NCI-H748 treated with DMSO at 0.1 percent for 48 hours (cell line): ENCODE data around the gene CCT6A.
A peak's percentile ranks its signal among the peaks of the same experiment; 100 is the strongest.
"Not testable (repeated sequence)": the region's sequence is repeated elsewhere in the genome, so short reads cannot be mapped to it uniquely, and the experiment has no call there.

Experiments
- DNase-seq: peaks from one replicate; lab custom pipeline; 2025; lab: John Stamatoyannopoulos, UW

Gene CCT6A

GRCh38 chr7:56051053-56051338, 569 bp upstream of the CCT6A start:
- DNase-seq = peak; percentile 77

DNA sequence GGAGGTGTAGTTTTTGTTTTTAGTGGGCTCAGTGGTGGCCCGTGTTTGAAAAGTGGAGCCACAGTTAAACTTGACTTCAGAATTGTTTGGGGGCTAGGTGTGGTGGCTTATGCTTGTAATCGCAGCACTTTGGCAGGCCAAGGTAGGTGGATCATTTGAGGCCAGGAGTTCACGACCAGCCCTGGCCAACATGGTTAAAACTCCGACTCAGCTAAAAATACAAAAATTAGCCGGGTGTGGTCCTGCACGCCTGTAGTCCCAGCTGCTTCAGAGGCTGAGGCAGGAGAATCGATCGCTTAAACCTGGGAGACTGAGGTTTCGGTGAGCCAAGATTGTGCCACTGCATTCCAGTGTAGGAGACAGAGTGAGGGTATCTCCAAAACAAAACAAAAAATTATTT, 1.8 kb downstream of the CCT6A start:
- no peak for DNase-seq

DNA sequence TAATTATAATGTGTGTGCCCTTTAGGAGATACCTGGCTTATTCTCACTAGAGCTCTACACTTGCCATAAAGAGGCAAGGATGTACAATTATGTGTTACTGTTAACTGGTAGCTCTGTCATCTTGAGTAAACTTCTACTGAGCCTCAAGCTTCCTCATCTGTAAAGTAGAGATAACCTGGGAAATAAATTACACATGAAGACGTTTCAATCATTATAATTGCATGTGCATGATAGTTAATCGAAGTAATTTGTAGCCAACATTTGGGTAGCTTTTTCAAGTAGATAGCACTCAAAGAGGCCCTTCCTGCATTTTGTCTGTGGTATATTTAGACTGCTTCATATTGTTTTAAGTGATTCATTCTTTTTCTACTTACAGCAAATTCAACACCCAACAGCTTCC, 2.4 kb downstream of the CCT6A start:
- DNase-seq = no peak

- DNase-seq = no peak
Observed at GRCh38 chr7:56062382-56062781, 10.8 kb downstream of the CCT6A start.

DNA sequence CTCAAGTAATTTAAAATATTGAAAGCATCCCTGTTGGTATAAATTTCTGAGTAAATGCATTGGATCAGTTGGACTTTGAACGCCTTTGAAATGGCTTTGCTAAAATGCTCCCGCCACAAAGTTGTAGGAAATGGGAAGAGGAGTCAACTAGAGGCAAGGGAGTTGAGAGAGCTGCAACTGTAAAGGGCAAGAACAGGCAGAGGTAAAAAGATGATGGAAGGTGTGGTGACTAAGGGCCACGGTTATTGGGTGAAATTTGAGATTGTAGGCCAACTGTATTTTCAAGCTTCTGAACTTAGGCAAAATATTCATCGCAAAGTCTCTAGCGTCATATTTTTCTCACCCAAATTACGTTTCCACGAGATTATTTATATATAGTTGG, 11.9 kb downstream of the CCT6A start:
- DNase-seq = no peak

- DNase-seq = peak; percentile 72
Observed at GRCh38 chr7:56063882-56064625, 12.5 kb downstream of the CCT6A start, which contains the start of gene SUMF2. Gene SUMF2 (plus strand): TSS chr7:56064286. CDS start chr7:56064312, 26 bp downstream.

- not testable (repeated sequence) for DNase-seq
Observed at GRCh38 chr7:56066376-56066775, 14.8 kb downstream of the CCT6A start.

DNA sequence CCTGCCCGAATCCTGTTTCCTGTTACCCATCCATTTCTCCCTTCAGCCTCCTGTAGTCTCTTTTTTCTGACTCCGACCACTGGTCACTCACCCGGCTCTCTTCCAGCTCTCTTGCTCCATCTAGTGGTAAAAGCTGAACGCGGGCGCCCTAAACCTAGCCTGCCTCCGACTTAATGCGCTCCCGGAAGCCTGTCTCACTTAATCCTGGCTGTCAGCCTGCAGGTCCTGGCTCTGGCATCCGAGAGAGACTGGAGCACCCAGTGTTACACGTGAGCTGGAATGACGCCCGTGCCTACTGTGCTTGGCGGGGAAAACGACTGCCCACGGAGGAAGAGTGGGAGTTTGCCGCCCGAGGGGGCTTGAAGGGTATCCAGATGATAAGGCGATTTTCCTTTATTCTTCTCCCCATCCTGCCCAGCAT, 22.8 kb downstream of the CCT6A start:
- peak; percentile 55 for DNase-seq

DNA sequence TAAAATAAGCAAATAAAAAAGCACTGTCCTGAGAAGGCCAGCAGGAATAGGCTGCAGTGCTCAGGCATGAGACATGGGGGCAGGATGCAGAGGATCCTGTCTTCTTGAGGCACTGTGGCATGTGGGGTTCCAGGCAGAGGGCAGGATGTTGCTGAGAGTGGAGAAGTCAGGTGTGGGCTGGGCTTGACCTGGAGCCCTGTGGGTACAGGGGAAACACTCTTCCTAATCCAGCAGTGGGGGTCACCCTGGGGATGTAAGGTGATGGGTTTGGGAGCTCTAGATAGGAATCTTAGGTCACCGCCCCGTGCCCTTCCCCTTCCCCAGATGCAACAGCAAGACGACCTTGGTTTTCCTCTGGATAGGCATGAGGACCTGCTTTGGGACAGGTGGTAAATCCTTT, 26.1 kb downstream of the CCT6A start:
- no peak for DNase-seq

- DNase-seq = no peak
Observed at GRCh38 chr7:56078196-56078595, 26.6 kb downstream of the CCT6A start.

- DNase-seq = peak; percentile 41
Observed at GRCh38 chr7:56079450-56080185, 28.1 kb downstream of the CCT6A start.

DNA sequence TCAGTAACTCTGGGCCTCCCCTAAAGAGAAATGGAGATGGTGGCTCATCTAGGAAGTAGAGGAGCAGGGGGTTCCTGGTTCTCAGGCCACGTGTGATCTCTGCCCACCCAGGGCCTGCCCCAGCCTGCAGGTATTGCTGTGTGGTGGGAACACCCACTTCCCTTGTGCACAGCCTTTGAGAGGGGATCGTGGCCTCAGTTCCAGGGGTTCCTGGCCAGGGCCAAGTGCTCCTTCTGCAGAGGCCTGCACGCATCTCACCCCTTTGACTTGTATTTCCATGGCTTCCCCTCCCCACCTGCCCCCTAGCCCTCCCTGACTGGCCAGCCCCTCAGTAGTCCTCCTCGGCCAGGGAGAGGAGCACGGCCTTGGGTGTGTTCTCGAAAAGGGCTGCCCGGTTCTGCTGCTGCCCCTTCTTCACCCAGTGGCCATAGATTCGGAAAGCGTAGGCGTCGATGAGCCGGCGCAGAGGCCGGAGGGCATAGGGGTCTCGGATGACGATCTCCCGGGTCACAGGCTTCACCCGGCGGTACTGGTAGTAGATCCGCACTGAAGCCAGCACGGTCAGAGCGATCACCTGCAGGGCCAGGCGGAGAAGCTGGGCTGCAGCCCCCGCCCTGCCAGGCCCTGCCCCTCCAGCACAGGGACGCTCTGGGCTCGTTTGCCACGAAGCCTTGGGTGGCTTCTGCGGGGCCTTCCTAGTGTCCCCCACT, 29.3 kb downstream of the CCT6A start:
- DNase-seq = not testable (repeated sequence)

GRCh38 chr7:56081626-56082340, 30.2 kb downstream of the CCT6A start:
- DNase-seq = no peak

GRCh38 chr7:56083150-56083785, 31.7 kb downstream of the CCT6A start:
- DNase-seq = no peak

DNA sequence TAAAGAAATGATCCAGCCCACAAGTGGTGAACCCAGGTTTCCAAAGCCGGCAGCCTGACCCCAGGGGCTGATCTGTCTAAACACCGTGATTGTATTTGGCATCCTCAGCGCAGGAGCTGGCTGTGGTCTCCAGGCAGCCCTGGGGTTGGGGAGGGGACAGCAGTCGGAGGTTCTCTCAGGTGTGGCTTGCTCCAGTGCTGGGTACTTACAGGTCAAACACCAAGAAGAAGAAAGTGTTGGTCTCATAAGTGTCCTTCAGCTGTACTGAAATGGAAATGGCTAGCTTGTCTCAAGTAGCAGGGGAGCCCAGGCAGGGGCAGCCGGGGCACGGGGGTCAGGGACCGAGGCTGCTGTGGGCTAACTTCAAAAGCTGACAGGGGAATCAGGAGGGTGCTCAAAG, 35.2 kb downstream of the CCT6A start:
- DNase-seq = no peak

- DNase-seq = no peak
Observed at GRCh38 chr7:56087445-56087844, 35.9 kb downstream of the CCT6A start.

- no peak for DNase-seq
Observed at GRCh38 chr7:56091591-56091990, 40.0 kb downstream of the CCT6A start.

DNA sequence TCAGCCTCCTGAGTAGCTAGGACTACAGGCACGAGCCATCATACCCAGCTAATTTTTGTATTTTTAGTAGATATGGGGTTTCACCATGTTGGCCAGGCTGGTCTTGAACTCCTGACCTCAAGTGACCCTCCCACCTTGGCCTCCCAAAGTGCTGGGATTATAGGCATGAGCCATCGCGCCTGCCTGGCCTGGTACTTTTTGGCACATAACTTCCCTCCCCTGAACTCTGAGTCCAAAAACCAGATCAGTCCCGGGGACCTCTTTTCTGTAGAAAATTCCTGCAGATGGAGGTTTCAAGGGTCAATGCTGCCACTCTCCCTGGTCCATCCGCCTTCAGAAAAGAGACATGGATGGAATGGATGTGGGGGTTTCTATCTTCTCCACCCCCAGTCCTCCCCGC, 40.8 kb downstream of the CCT6A start:
- DNase-seq = not testable (repeated sequence)

DNA sequence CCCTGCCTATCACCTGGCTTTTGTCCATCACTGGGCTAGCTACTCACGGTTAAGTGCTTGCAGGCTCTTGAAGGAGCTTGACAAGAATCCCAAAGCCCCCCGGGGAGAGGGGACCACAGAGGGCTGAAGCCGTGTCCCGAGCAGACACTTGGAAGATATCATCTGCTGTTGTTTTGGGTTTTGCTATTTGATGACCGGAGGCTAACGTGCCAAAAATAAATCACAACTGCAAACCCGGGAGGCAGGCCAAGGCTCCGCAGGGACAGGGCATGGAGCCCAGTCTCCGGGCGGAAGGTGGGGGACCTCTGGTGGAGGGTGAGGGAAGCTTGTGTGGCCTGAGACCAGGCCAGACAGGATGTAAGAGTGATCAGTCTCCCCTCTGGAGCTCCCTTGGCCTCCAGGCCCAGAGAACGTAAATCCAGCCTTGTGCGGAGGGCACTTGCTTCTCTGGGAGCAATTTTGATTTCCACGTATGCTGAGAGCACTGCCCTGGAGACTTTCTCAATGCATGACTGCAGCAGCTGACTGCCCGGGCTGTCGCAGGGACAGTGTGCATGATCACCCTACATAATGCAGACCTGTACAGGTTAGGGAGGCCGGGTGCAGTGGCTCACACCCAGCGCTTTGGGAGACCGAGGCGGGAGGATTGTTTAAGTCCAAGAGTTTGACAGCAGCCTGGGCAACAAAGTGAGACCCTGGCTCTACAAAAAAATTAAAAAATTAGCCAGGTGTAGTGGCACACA, 41.4 kb downstream of the CCT6A start, which contains the start of gene PHKG1:
TSS of gene PHKG1 (minus strand) at position 164 of the 743 bp plus-strand sequence. CDS start 4,011 bp downstream, outside the sequence.
- no peak for DNase-seq

DNA sequence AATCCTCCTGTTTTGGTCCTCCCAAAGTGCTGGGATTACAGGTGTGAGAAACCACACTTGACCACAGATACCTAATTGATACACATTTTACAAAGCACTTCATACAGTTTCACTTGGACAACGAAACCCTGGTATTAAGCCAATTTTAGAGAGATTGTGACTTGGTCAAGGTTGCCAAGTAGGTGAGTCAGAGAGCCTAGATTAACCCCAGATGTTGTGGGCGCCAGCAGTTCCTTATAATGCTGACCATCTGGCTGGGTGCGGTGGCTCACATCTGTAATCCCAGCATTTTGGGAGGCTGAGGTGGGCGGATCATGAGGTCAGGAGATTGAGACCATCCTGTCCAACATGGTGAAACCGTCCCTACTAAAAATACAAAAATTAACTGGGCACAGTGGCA, 46.1 kb downstream of the CCT6A start:
- DNase-seq = no peak
